IMR-90 (cell line): ENCODE data around the gene GRID1. TPM values are rescaled to one million over a fixed set of nuclear protein-coding genes. Genes with fewer than 3 reads are reported as not detected.

Experiments used
- ATAC-seq: fragments of 200-7000 bp; cut with Tn5 transposase; 2 replicates; pipeline ENCODE4 v1.9.1; 2020; ENCODE audit warnings: low read depth, mild to moderate bottlenecking, moderate library complexity
- BruUV-seq: library from RNA; stranded (reverse); fragments of 400-500 nt; replicated peaks from 2 replicates; lab custom pipeline; 2021; lab: Mats Ljungman, UMichigan
- CTCF ChIA-PET: fragments of 300-600 bp; formaldehyde crosslinking; extraction: SDS; loops from one replicate; lab custom pipeline; 2021; ENCODE audit warnings: antibody characterized with exemption; lab: Yijun Ruan, JAX
- POLR2A ChIA-PET: fragments of 300-600 bp; sonication (Branson Sonifier 250); formaldehyde crosslinking; loops from one replicate; lab custom pipeline; 2022; ENCODE audit warnings: antibody characterized with exemption; ENCODE audit not compliant: unreplicated experiment; lab: Charles Lee
- DNase-seq: peaks from one replicate; pipeline ENCODE4 v3.0.0; 2013
- H2AFZ ChIP-seq: replicated peaks from 2 replicates; pipeline ENCODE3; 2013; ENCODE audit warnings: low read length, mild to moderate bottlenecking; ENCODE audit not compliant: poor library complexity
- H2AK5ac ChIP-seq: 2 replicates; pipeline ENCODE4 v1.6.1; 2013; ENCODE audit warnings: low read depth, low read length, inconsistent platforms
- H2AK9ac ChIP-seq: replicated peaks from 2 replicates; pipeline ENCODE3; 2013; ENCODE audit warnings: mild to moderate bottlenecking, low read depth, low read length, moderate library complexity; ENCODE audit not compliant: poor library complexity
- H2BK120ac ChIP-seq: 2 replicates; pipeline ENCODE4 v1.6.1; 2013; ENCODE audit warnings: low read depth, low read length, inconsistent platforms
- H2BK15ac ChIP-seq: 3 replicates; pipeline ENCODE4 v1.6.1; 2013; ENCODE audit warnings: low read depth, low read length, inconsistent platforms
- H2BK20ac ChIP-seq: 2 replicates; pipeline ENCODE4 v1.6.1; 2013; ENCODE audit warnings: low read depth, mild to moderate bottlenecking, inconsistent platforms, low read length, moderate library complexity
- H2BK5ac ChIP-seq: 2 replicates; pipeline ENCODE4 v1.6.1; 2013; ENCODE audit warnings: mild to moderate bottlenecking, low read depth, low read length, inconsistent platforms; ENCODE audit not compliant: poor library complexity, severe bottlenecking
- H3K14ac ChIP-seq: replicated peaks from 2 replicates; pipeline ENCODE4 v1.6.1; 2013; ENCODE audit warnings: low read depth, low read length, inconsistent platforms
- H3K18ac ChIP-seq: 2 replicates; pipeline ENCODE4 v1.6.1; 2013; ENCODE audit warnings: low read depth, low read length, control low read depth
- H3K23ac ChIP-seq: 2 replicates; pipeline ENCODE4 v1.6.1; 2013; ENCODE audit warnings: low read depth, low read length, inconsistent platforms
- H3K27ac ChIP-seq: 2 replicates; pipeline ENCODE4 v1.5.1; 2013; ENCODE audit warnings: mild to moderate bottlenecking, control low read depth, low read length; ENCODE audit not compliant: insufficient read depth
- H3K27me3 ChIP-seq: 2 replicates; pipeline ENCODE4 v1.6.1; 2013; ENCODE audit warnings: low read length; ENCODE audit not compliant: control insufficient read depth, insufficient read depth
- H3K36me3 ChIP-seq: 2 replicates; pipeline ENCODE4 v1.6.1; 2013; ENCODE audit warnings: low read length, mixed read lengths; ENCODE audit not compliant: control insufficient read depth, insufficient read depth
- H3K4ac ChIP-seq: 2 replicates; pipeline ENCODE4 v1.6.1; 2013; ENCODE audit warnings: low read depth, low read length, inconsistent platforms
- H3K4me1 ChIP-seq: 2 replicates; pipeline ENCODE4 v1.6.1; 2013; ENCODE audit warnings: low read length, mixed read lengths; ENCODE audit not compliant: control insufficient read depth, insufficient read depth
- H3K4me2 ChIP-seq: 2 replicates; pipeline ENCODE4 v1.6.1; 2013; ENCODE audit warnings: low read depth, mild to moderate bottlenecking, control low read depth, low read length, moderate library complexity
- H3K4me3 ChIP-seq: 2 replicates; pipeline ENCODE4 v1.5.1; 2013; ENCODE audit warnings: low read depth, mild to moderate bottlenecking, control low read depth, low read length, moderate library complexity; ENCODE audit not compliant: insufficient read depth
- H3K56ac ChIP-seq: 2 replicates; pipeline ENCODE4 v1.6.1; 2013; ENCODE audit warnings: low read length, inconsistent platforms; ENCODE audit not compliant: insufficient read depth; ENCODE audit errors: extremely low read depth
- H3K79me1 ChIP-seq, 2 experiments: 2 replicates each; pipeline ENCODE4 v1.6.1; 2013; ENCODE audit warnings: low read length in 2 of 2, inconsistent platforms in 1 of 2, low read depth in 1 of 2
- H3K9ac ChIP-seq: 2 replicates; pipeline ENCODE4 v1.6.1; 2013; ENCODE audit warnings: low read depth, low read length, control low read depth
- H3K9me1 ChIP-seq: 2 replicates; pipeline ENCODE4 v1.6.1; 2013; ENCODE audit warnings: low read length, inconsistent platforms; ENCODE audit not compliant: insufficient read depth
- H3K9me3 ChIP-seq: 2 replicates; pipeline ENCODE4 v1.6.1; 2013; ENCODE audit warnings: low read length; ENCODE audit not compliant: control insufficient read depth, insufficient read depth
- H4K20me1 ChIP-seq: 2 replicates; pipeline ENCODE4 v1.6.1; 2013; ENCODE audit warnings: low read length, inconsistent platforms; ENCODE audit not compliant: insufficient read depth
- H4K5ac ChIP-seq: 2 replicates; pipeline ENCODE4 v1.6.1; 2013; ENCODE audit warnings: mild to moderate bottlenecking, low read depth, low read length, control low read depth
- H4K8ac ChIP-seq, 2 experiments: 2 replicates each; pipeline ENCODE4 v1.6.1; 2013; ENCODE audit warnings: low read depth in 2 of 2, low read length in 2 of 2, control low read depth in 1 of 2, inconsistent platforms in 1 of 2
- H4K91ac ChIP-seq: 2 replicates; pipeline ENCODE4 v1.6.1; 2013; ENCODE audit warnings: low read depth, low read length, inconsistent platforms; ENCODE audit not compliant: insufficient read depth
- CHD1 ChIP-seq: IDR thresholded peaks from 2 replicates; pipeline ENCODE4 v1.6.1; 2012; ENCODE audit warnings: low read depth, low read length, improper control_type of control experiment
- ELK1 ChIP-seq: fragments of 150-350 bp; IDR thresholded peaks from 2 replicates; pipeline ENCODE4 v1.6.1; 2016; ENCODE audit warnings: low read depth, mild to moderate bottlenecking, low read length, moderate library complexity, borderline replicate concordance
- MAFK ChIP-seq: IDR thresholded peaks from 2 replicates; pipeline ENCODE4 v1.6.1; 2012; ENCODE audit warnings: low read depth, low read length, improper control_type of control experiment
- RFX5 ChIP-seq: IDR thresholded peaks from 2 replicates; pipeline ENCODE4 v1.8.0; 2012; ENCODE audit warnings: low read depth, mild to moderate bottlenecking, low read length, moderate library complexity
- USF2 ChIP-seq: fragments of 150-350 bp; IDR thresholded peaks from 2 replicates; pipeline ENCODE4 v1.6.1; 2017; ENCODE audit warnings: mild to moderate bottlenecking, antibody characterized with exemption, low read length, low read depth
- WGBS, 2 experiments: methylation state at CpG; one replicate each; pipeline versions ENCODE4 v1.1.5 to v1.1.7; 2013; ENCODE audit warnings: missing lambda C conversion rate in 2 of 2; ENCODE audit not compliant: insufficient read length in 1 of 2; ENCODE audit errors: extremely low coverage in 2 of 2; 5-methylcytosine and 5-hydroxymethylcytosine counted together
- dilution Hi-C: fragments of 300-500 bp; cut with HindIII; formaldehyde crosslinking; loops from one replicate; pipeline ENCODE4 v1.14.3; 2018; ENCODE audit warnings: low sequenced_read_pairs; ENCODE audit not compliant: unreplicated experiment
- in situ Hi-C: fragments of 300-500 bp; cut with MboI; formaldehyde crosslinking; loops from 3 replicates; pipeline ENCODE4 v1.14.3; 2019; ENCODE audit warnings: low sequenced_read_pairs, inconsistent platforms, mixed read lengths
- intact Hi-C: fragments of 100-400 bp; cut with micrococcal nuclease; formaldehyde crosslinking; loops from 2 replicates; pipeline ENCODE4 v1.10.0; 2022
- polyA plus RNA-seq, 3 experiments: library from polyadenylated mRNA; depleted of rRNA; stranded (reverse); fragments of >200 nt; gene quantifications; 2 replicates each; pipeline ENCODE4 v1.2.3, GENCODE V29; 2012; ENCODE audit warnings: low replicate concordance in 1 of 3
- total RNA-seq: library from RNA; depleted of rRNA; stranded (reverse); fragments of >200 nt; gene quantifications from 2 replicates; pipeline ENCODE4 v1.2.3, GENCODE V29; 2012

The GRID1 gene
- total and polyA plus RNA-seq, 2 of the 4 experiments (the other 2 are of a cell fraction) = not detected

- no peak overlapping the region for H2BK20ac ChIP-seq
Observed at GRCh38 chr10:86102451-86102850, 264.1 kb downstream of the GRID1 start.

More at GRCh38 chr10:86102451-86102850, 264.1 kb downstream of the GRID1 start:
- no TSS peak for BruUV-seq
- Histone ChIP-seq H4K5ac (no peak overlapping the region), H3K4me2 (no peak overlapping the region), H3K36me3 (no peaks in the 10 kb centered on the region), H3K27ac (no peak overlapping the region), H4K8ac (no peak overlapping the region), H3K27me3 (no peaks in the 10 kb centered on the region), H2AK9ac (no peak overlapping the region), H4K91ac (no peak overlapping the region), H3K9me1 (no peaks in the 10 kb centered on the region), H3K4me1 (no peaks in the 10 kb centered on the region), H3K56ac (no peak overlapping the region), H3K4me3 (no peak overlapping the region), H3K79me1 (no peaks in the 10 kb centered on the region), H3K4ac (no peak overlapping the region), H2AK5ac (no peak overlapping the region), H2BK5ac (no peak overlapping the region), H3K9me3 (no peaks in the 10 kb centered on the region), H3K14ac (no peak overlapping the region), H3K9ac (no peak overlapping the region), H4K20me1 (no peaks in the 10 kb centered on the region), H2AFZ (no peak overlapping the region), H2BK15ac (no peak overlapping the region), H3K18ac (no peak overlapping the region), H3K23ac (no peak overlapping the region), H2BK120ac (no peak overlapping the region)
- ChIA-PET POLR2A (no interaction called here), CTCF (no interaction called here)
- in situ Hi-C loops = no loop called here
- dilution Hi-C loops = no loop called here
- WGBS, 2 experiments = no CpG with 5 or more reads among the region's 5 CpGs
- DNase-seq = no peak
- ATAC-seq = no peak
- intact Hi-C loops = no loop called here
- TF ChIP-seq CHD1 (no peak), ELK1 (no peak), USF2 (no peak), MAFK (no peak), RFX5 (no peak)
